OCI-LY7 (cell line): Measurements from ENCODE around the gene TMEM218. TPM values are rescaled to one million over a fixed set of nuclear protein-coding genes. Genes with fewer than 3 reads are reported as not detected.

Source experiments
- BruUV-seq: library from RNA; stranded (reverse); fragments of 400-500 nt; replicated peaks from 2 replicates; lab custom pipeline; 2021; lab: Mats Ljungman, UMichigan
- CTCF ChIA-PET: fragments of 300-600 bp; sonication (Branson Sonifier 250); formaldehyde crosslinking; loops from one replicate; lab custom pipeline; 2022; ENCODE audit warnings: antibody characterized with exemption; ENCODE audit not compliant: unreplicated experiment; lab: Charles Lee
- POLR2A ChIA-PET: fragments of 300-600 bp; sonication (Branson Sonifier 250); formaldehyde crosslinking; loops from one replicate; lab custom pipeline; 2022; ENCODE audit warnings: antibody characterized with exemption; lab: Charles Lee
- DNase-seq: peaks from one replicate; pipeline ENCODE4 v3.0.0-alpha.2; 2015; ENCODE audit warnings: low spot score
- H2AFZ ChIP-seq: fragments of 200-600 bp; sonication (generic), shearing (Covaris generic); 2 replicates; pipeline ENCODE4 v1.6.1; 2014; ENCODE audit warnings: mild to moderate bottlenecking, antibody characterized with exemption, low read length, moderate library complexity
- H3K27ac ChIP-seq: fragments of 200-600 bp; sonication (generic); 2 replicates; pipeline ENCODE4 v1.5.1; 2014; ENCODE audit warnings: mixed run types, low read depth, mild to moderate bottlenecking, moderate library complexity, low read length, inconsistent platforms; ENCODE audit not compliant: poor library complexity, severe bottlenecking
- H3K36me3 ChIP-seq: fragments of 200-600 bp; sonication (generic); 2 replicates; pipeline ENCODE4 v1.6.1; 2014; ENCODE audit warnings: mild to moderate bottlenecking, antibody characterized with exemption, low read length, moderate library complexity, mixed read lengths; ENCODE audit not compliant: insufficient read depth
- H3K4me1 ChIP-seq: fragments of 200-600 bp; sonication (generic); 2 replicates; pipeline ENCODE4 v1.5.1; 2014; ENCODE audit warnings: mild to moderate bottlenecking, low read length; ENCODE audit not compliant: insufficient read depth, poor library complexity, severe bottlenecking
- H3K4me2 ChIP-seq: fragments of 200-600 bp; sonication (generic); 2 replicates; pipeline ENCODE4 v1.6.1; 2014; ENCODE audit warnings: mild to moderate bottlenecking, low read length
- H3K4me3 ChIP-seq: fragments of 200-600 bp; sonication (generic); 2 replicates; pipeline ENCODE4 v1.5.1; 2014; ENCODE audit warnings: mild to moderate bottlenecking, low read depth, low read length; ENCODE audit not compliant: poor library complexity, severe bottlenecking
- H3K79me2 ChIP-seq: fragments of 200-600 bp; sonication (generic); 2 replicates; pipeline ENCODE4 v1.6.1; 2016; ENCODE audit warnings: low read depth, mild to moderate bottlenecking, low read length, moderate library complexity, mixed read lengths; ENCODE audit not compliant: insufficient read depth
- H3K9me2 ChIP-seq: fragments of 200-600 bp; sonication (generic); 2 replicates; pipeline ENCODE4 v1.6.1; 2016; ENCODE audit warnings: mild to moderate bottlenecking, low read length, mixed read lengths; ENCODE audit not compliant: insufficient read depth
- H3K9me3 ChIP-seq: fragments of 200-600 bp; sonication (generic); 2 replicates; pipeline ENCODE4 v1.6.1; 2014; ENCODE audit warnings: mild to moderate bottlenecking, mixed run types, low read length, mixed read lengths
- H4K20me1 ChIP-seq: fragments of 200-600 bp; sonication (generic); 2 replicates; pipeline ENCODE4 v1.6.1; 2014; ENCODE audit warnings: mild to moderate bottlenecking, antibody characterized with exemption, low read length, moderate library complexity, mixed read lengths; ENCODE audit not compliant: insufficient read depth
- CTCF ChIP-seq: fragments of 200-600 bp; sonication (generic); conservative IDR thresholded peaks from 2 replicates; pipeline ENCODE4 v1.5.1; 2014; ENCODE audit warnings: mild to moderate bottlenecking, antibody characterized with exemption, low read length, moderate library complexity, mixed read lengths
- EZH2phosphoT487 ChIP-seq: fragments of 200-600 bp; sonication (generic); IDR thresholded peaks from 2 replicates; pipeline ENCODE4 v1.6.1; 2018; ENCODE audit warnings: low read depth, borderline replicate concordance, mild to moderate bottlenecking, mixed run types, antibody characterized with exemption, low read length, moderate library complexity, mixed read lengths
- intact Hi-C: fragments of 100-400 bp; cut with micrococcal nuclease; formaldehyde crosslinking; loops from one replicate; pipeline ENCODE4 v1.10.0; 2022; ENCODE audit not compliant: unreplicated experiment
- total RNA-seq, 2 experiments: library from RNA; depleted of rRNA in 1 of 2; stranded (reverse); fragments of >200 nt in 1 of 2; shearing (Covaris generic) in 1 of 2; gene quantifications; 2 replicates each; pipeline ENCODE4 v1.2.3, GENCODE V29; 2014 to 2022

TMEM218 gene
- total RNA-seq, 2 experiments from 2014 or later, result 24.4 to 28.1 TPM

GRCh38 chr11:125073616-125074483 is 37.6 kb downstream of the TMEM218 start:
- DNase-seq, result peak; percentile 27
- BruUV-seq, result no TSS peak
- peak overlapping the region; percentile 77 for H3K4me2 ChIP-seq
- H3K4me1 ChIP-seq, result peaks cover 45% of the 10 kb centered on the region
- intact Hi-C loops, result loop anchor here (2.0 to 5.0 kb wide), 2 partner anchors 38 to 119 kb away; partner anchors contain the start of genes CCDC15 and TMEM218
- H3K79me2 ChIP-seq, result no peaks in the 10 kb centered on the region
- TF ChIP-seq EZH2phosphoT487 (no peak), CTCF (no peak)
- no peak overlapping the region for H2AFZ ChIP-seq
- ChIA-PET POLR2A (interaction anchor here (0.6 kb wide), 1 partner anchor 1972 kb away, joined by 5 read pairs; no protein-coding TSS in a partner anchor), CTCF (interaction anchor here (0.9 kb wide), 1 partner anchor 13 kb away, joined by 3 read pairs; no protein-coding TSS in a partner anchor)
- no peaks in the 10 kb centered on the region for H3K9me3 ChIP-seq
- H3K4me3 ChIP-seq, result no peak overlapping the region
- no peaks in the 10 kb centered on the region for H3K36me3 ChIP-seq
- no peak overlapping the region for H3K27ac ChIP-seq
- no peaks in the 10 kb centered on the region for H4K20me1 ChIP-seq
- no peaks in the 10 kb centered on the region for H3K9me2 ChIP-seq

GRCh38 chr11:125072961-125073590 is 38.4 kb downstream of the TMEM218 start:
- Histone ChIP-seq H3K4me3 (peak overlapping the region; percentile 31), H3K4me2 (peak overlapping the region; percentile 77), H3K27ac (peak overlapping the region; percentile 64), H3K9me3 (no peaks in the 10 kb centered on the region), H3K9me2 (no peaks in the 10 kb centered on the region), H3K79me2 (no peaks in the 10 kb centered on the region), H3K4me1 (peaks cover 45% of the 10 kb centered on the region), H2AFZ (peak overlapping the region; percentile 72; the same call in 1 of the 2 replicates), H3K36me3 (no peaks in the 10 kb centered on the region), H4K20me1 (no peaks in the 10 kb centered on the region)
- POLR2A ChIA-PET, result interaction anchor here (0.8 to 1.3 kb wide), 6 partner anchors 9 to 112 kb away, joined by 3 to 4 read pairs (median 4); partner anchors contain the start of gene TMEM218
- intact Hi-C loops, result loop anchor here (2.0 to 5.0 kb wide), 2 partner anchors 39 to 118 kb away; partner anchors contain the start of genes CCDC15 and TMEM218
- BruUV-seq, result no TSS peak
- TF ChIP-seq CTCF, result no peak
- no peak for TF ChIP-seq EZH2phosphoT487
- no peak for DNase-seq
- CTCF ChIA-PET, result interaction anchor here (0.8 to 1.4 kb wide), 4 partner anchors 14 to 119 kb away, joined by 3 to 7 read pairs (median 4); no protein-coding TSS in a partner anchor
